HEK293 (cell line): ENCODE data around the gene SMIM27.
A peak's percentile ranks its signal among the peaks of the same experiment; 100 is the strongest.
"Not testable (repeated sequence)": the region's sequence is repeated elsewhere in the genome, so short reads cannot be mapped to it uniquely, and the experiment has no call there.

Source experiments
- CTCF ChIA-PET: fragments of 350-600 bp; formaldehyde crosslinking; extraction: SDS; loops from one replicate; lab custom pipeline; 2021; ENCODE audit warnings: antibody characterized with exemption; lab: Yijun Ruan, JAX
- POLR2A ChIA-PET: fragments of 300-600 bp; formaldehyde crosslinking; extraction: SDS; loops from one replicate; lab custom pipeline; 2020; ENCODE audit warnings: antibody characterized with exemption, inconsistent platforms; lab: Yijun Ruan, JAX
- H3K27ac ChIP-seq: fragments of 200-500 bp; sonication (Bioruptor generic); 2 replicates; pipeline ENCODE4 v1.5.1; 2014; ENCODE audit warnings: low read depth, low read length, control low read depth, inconsistent platforms; ENCODE audit errors: extremely low read depth
- H3K36me3 ChIP-seq, 2 experiments: fragments of 200-500 bp in 1 of 2; sonication (Bioruptor generic) in 1 of 2; 1 replicate in 1 of 2; 2 replicates in 1 of 2; pipeline ENCODE4 v1.5.1; 2014 to 2017; ENCODE audit warnings: inconsistent platforms in 2 of 2, low read length in 2 of 2; ENCODE audit not compliant: control insufficient read depth in 2 of 2, insufficient read depth in 1 of 2
- H3K4me1 ChIP-seq: fragments of 200-500 bp; sonication (Bioruptor generic); 2 replicates; pipeline ENCODE4 v1.5.1; 2014; ENCODE audit warnings: mild to moderate bottlenecking, low read length, inconsistent platforms; ENCODE audit not compliant: control insufficient read depth, insufficient read depth
- H3K4me3 ChIP-seq: 2 replicates; pipeline ENCODE4 v1.5.1; 2011; ENCODE audit warnings: low read depth, mild to moderate bottlenecking, control low read depth, low read length, moderate library complexity
- H3K9me3 ChIP-seq: fragments of 200-500 bp; sonication (Bioruptor generic); 2 replicates; pipeline ENCODE4 v1.5.1; 2014; ENCODE audit warnings: low read depth, low read length, inconsistent platforms; ENCODE audit not compliant: control insufficient read depth, insufficient read depth
- OVOL3 ChIP-seq: fragments of 450-650 bp; formaldehyde crosslinking; IDR thresholded peaks from 2 replicates; pipeline ENCODE4 v1.5.1; 2016; ENCODE audit warnings: missing biosample characterization, missing genetic modification characterization
- SP2 ChIP-seq: fragments of 450-650 bp; formaldehyde crosslinking; IDR thresholded peaks from 2 replicates; pipeline ENCODE4 v1.5.1; 2016; ENCODE audit warnings: missing biosample characterization, missing genetic modification characterization
- ZBTB48 ChIP-seq: fragments of 450-650 bp; formaldehyde crosslinking; IDR thresholded peaks from 2 replicates; pipeline ENCODE4 v1.5.1; 2016; ENCODE audit warnings: missing biosample characterization, missing genetic modification characterization
- ZFP69B ChIP-seq: fragments of 450-650 bp; formaldehyde crosslinking; IDR thresholded peaks from 2 replicates; pipeline ENCODE4 v1.5.1; 2016; ENCODE audit warnings: missing biosample characterization, missing genetic modification characterization
- ZNF335 ChIP-seq: fragments of 450-650 bp; formaldehyde crosslinking; conservative IDR thresholded peaks from 2 replicates; pipeline ENCODE4 v1.5.1; 2016; ENCODE audit warnings: missing biosample characterization, missing genetic modification characterization
- ZNF354C ChIP-seq: fragments of 450-650 bp; formaldehyde crosslinking; IDR thresholded peaks from 2 replicates; pipeline ENCODE4 v1.5.1; 2016; ENCODE audit warnings: missing biosample characterization, missing genetic modification characterization, low read depth, borderline replicate concordance
- ZNF423 ChIP-seq: fragments of 450-650 bp; formaldehyde crosslinking; IDR thresholded peaks from 2 replicates; pipeline ENCODE4 v1.5.1; 2016; ENCODE audit warnings: missing biosample characterization, missing genetic modification characterization
- ZNF510 ChIP-seq: fragments of 450-650 bp; formaldehyde crosslinking; IDR thresholded peaks from 2 replicates; pipeline ENCODE4 v1.5.1; 2018; ENCODE audit warnings: mild to moderate bottlenecking, missing genetic modification characterization, missing biosample characterization; ENCODE audit not compliant: insufficient replicate concordance
- ZNF529 ChIP-seq: fragments of 450-650 bp; formaldehyde crosslinking; IDR thresholded peaks from 2 replicates; pipeline ENCODE4 v1.5.1; 2017; ENCODE audit warnings: missing genetic modification characterization, missing biosample characterization; ENCODE audit not compliant: insufficient replicate concordance
- ZNF626 ChIP-seq: fragments of 450-650 bp; sonication (Bioruptor Pico); formaldehyde crosslinking; IDR thresholded peaks from 2 replicates; pipeline ENCODE4 v1.5.1; 2018; ENCODE audit warnings: missing biosample characterization, missing genetic modification characterization, inconsistent platforms
- TF ChIP-seq, protein P1 (sequence below): fragments of 450-650 bp; formaldehyde crosslinking; optimal IDR thresholded peaks from 2 replicates; pipeline ENCODE3; 2016; ENCODE audit warnings: missing biosample characterization, mild to moderate bottlenecking, missing genetic modification characterization
- TF ChIP-seq, protein P2 (sequence below): fragments of 450-650 bp; formaldehyde crosslinking; IDR thresholded peaks from 2 replicates; pipeline ENCODE4 v1.5.1; 2016; ENCODE audit warnings: missing biosample characterization, missing genetic modification characterization, low read depth

SMIM27 gene

DNA sequence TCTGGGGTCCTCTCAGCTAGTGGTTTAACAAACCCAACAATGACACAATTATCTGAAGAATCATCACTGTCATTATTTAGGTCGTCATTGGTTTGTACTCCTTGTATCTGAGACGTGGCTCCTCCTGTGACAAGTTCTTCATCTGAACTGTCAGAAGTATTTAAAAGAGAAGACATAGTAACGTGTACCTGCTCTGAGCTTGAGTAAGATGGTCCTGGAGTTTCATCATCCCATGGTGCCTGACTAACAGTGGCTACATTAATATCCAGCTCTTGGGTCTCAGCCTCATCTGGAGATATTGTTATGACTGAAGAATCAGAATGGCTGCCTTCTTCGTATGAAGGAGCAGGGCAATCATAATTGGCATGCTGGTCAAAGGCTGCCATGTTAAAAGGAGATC is 9.1 kb upstream of the SMIM27 start (continued):
- TF ChIP-seq ZNF529 (tag by site-specific recombination) (no peak), SP2 (no peak)

DNA sequence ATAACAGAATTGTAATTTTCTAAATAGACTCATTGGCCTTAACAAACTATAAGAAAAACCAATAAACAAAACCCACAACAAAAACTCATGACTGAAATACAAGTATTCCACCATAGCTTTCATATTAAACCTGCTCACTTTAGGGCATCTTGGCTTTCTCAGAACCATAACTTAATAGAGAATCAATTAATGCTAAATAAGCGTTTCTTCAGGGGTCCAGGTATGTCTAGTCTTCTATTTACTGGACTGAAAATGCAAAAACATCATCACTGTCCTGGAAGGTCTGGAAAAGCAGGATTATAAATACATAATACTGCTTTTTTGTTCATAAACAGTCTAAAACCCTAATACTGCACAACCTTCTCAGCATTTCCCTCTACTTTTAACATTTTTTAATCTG is 6.2 kb upstream of the SMIM27 start:
- Histone ChIP-seq H3K9me3 (no peaks in the 10 kb centered on the region), H3K4me1 (no peaks in the 10 kb centered on the region), H3K36me3 (peaks cover 0 to 49% of the 10 kb centered on the region in 2 experiments; a peak in 2 of 3 replicates)
- ChIA-PET CTCF (interaction anchor here (1.3 to 2.4 kb wide), 2 partner anchors 14 to 167 kb away, joined by 3 to 14 read pairs; no protein-coding TSS in a partner anchor), POLR2A (no interaction called here)
- no peak for TF ChIP-seq ZNF354C
- TF ChIP-seq OVOL3: no peak
- TF ChIP-seq ZFP69B: no peak
- TF ChIP-seq, all 188 proteins: peak for 0
- no peak overlapping the region for H3K27ac ChIP-seq
- no peak overlapping the region for H3K4me3 ChIP-seq

DNA sequence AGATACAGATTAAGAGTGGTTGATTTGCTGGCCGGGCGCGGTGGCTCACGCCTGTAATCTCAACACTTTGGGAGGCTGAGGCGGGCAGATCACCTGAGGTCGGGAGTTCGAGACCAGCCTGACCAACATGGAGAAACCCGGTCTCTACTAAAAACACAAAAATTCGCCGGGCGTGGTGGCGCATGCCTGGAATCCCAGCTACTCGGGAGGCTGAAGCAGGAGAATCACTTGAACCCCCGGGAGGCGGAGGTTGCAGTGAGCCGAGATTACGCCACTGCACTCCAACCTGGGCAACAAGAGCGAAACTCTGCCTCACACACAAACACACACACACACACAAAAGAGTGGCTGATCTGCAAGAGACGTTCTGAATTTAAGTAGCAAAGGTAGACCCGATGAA is 3.9 kb upstream of the SMIM27 start:
- H3K4me3 ChIP-seq, H3K27ac ChIP-seq, H3K9me3 ChIP-seq, H3K4me1 ChIP-seq, POLR2A ChIA-PET: not testable (repeated sequence)
- H3K36me3 ChIP-seq: peaks cover 0 to 28% of the 10 kb centered on the region in 2 experiments; a peak in 2 of 3 replicates
- CTCF ChIA-PET: interaction anchor here (1.8 to 7.4 kb wide), 3 partner anchors 22 to 169 kb away, joined by 8 to 44 read pairs (median 14); partner anchors contain the start of gene RIGI

DNA sequence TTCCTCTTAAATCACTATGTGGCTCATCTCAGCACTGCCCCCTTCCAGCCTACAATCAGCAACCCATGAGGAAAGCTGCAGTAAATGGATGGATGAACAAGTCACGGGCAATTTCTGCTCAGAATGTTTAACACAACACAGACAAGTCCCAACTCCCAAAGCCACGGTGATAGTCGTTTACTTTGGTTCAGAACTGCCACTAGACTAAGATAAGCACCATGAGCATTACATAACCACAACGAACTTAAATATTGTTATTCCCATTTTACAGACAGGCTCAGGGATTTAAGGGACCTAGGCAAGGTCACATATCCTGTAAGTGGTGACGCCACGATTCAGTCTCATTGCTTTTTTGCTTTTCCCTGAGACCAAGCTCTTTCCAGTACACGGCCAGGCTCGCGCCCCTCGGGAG is 2.0 kb upstream of the SMIM27 start:
- H3K4me1 ChIP-seq: 0 out of 2 replicates have a peak, but pooled peaks cover 4% of the 10 kb centered on the region
- H3K36me3 ChIP-seq: peaks cover 0 to 18% of the 10 kb centered on the region in 2 experiments; a peak in 2 of 3 replicates
- POLR2A ChIA-PET: interaction anchor here (0.6 to 3.4 kb wide), 12 partner anchors 14 to 475 kb away, joined by 3 to 36 read pairs (median 6); partner anchors contain the start of genes ACO1, DNAJA1 and RIGI
- H3K4me3 ChIP-seq: peak overlapping the region; percentile 84
- peak overlapping the region; percentile 71 for H3K27ac ChIP-seq
- no peak for TF ChIP-seq ZNF626 (tag by site-specific recombination)
- no peak for TF ChIP-seq ZNF510 (tag by site-specific recombination)
- TF ChIP-seq, protein P1, sequence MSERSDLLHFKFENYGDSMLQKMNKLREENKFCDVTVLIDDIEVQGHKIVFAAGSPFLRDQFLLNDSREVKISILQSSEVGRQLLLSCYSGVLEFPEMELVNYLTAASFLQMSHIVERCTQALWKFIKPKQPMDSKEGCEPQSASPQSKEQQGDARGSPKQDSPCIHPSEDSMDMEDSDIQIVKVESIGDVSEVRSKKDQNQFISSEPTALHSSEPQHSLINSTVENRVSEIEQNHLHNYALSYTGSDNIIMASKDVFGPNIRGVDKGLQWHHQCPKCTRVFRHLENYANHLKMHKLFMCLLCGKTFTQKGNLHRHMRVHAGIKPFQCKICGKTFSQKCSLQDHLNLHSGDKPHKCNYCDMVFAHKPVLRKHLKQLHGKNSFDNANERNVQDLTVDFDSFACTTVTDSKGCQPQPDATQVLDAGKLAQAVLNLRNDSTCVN (tag by site-specific recombination): no peak
- TF ChIP-seq ZNF335 (tag by site-specific recombination): peak; percentile 33
- no peak for TF ChIP-seq ZNF423 (tag by site-specific recombination)
- peak; percentile 41; the same call in 1 of the 2 replicates for TF ChIP-seq ZBTB48 (tag by site-specific recombination)
- TF ChIP-seq, protein P2, sequence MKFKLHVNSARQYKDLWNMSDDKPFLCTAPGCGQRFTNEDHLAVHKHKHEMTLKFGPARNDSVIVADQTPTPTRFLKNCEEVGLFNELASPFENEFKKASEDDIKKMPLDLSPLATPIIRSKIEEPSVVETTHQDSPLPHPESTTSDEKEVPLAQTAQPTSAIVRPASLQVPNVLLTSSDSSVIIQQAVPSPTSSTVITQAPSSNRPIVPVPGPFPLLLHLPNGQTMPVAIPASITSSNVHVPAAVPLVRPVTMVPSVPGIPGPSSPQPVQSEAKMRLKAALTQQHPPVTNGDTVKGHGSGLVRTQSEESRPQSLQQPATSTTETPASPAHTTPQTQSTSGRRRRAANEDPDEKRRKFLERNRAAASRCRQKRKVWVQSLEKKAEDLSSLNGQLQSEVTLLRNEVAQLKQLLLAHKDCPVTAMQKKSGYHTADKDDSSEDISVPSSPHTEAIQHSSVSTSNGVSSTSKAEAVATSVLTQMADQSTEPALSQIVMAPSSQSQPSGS (tag by site-specific recombination): no peak
- CTCF ChIA-PET: interaction anchor here (1.1 to 7.4 kb wide), 7 partner anchors 11 to 171 kb away, joined by 3 to 44 read pairs (median 8); partner anchors contain the start of gene RIGI
- no peaks in the 10 kb centered on the region for H3K9me3 ChIP-seq
